DND-41 (cell line): Measurements from ENCODE around the gene MAPK10.

Experiments
- CTCF ChIP-seq: IDR thresholded peaks from 2 replicates; pipeline ENCODE4 v1.5.1; 2012; ENCODE audit warnings: borderline replicate concordance, low read length, moderate library complexity, mild to moderate bottlenecking; ENCODE audit not compliant: poor library complexity, severe bottlenecking; ENCODE audit errors: extremely low read depth
- EZH2 ChIP-seq: IDR thresholded peaks from 3 replicates; pipeline ENCODE4 v1.6.1; 2012; ENCODE audit warnings: borderline replicate concordance, low read depth, mild to moderate bottlenecking, moderate library complexity, low read length, inconsistent platforms; ENCODE audit not compliant: severe bottlenecking

DNA sequence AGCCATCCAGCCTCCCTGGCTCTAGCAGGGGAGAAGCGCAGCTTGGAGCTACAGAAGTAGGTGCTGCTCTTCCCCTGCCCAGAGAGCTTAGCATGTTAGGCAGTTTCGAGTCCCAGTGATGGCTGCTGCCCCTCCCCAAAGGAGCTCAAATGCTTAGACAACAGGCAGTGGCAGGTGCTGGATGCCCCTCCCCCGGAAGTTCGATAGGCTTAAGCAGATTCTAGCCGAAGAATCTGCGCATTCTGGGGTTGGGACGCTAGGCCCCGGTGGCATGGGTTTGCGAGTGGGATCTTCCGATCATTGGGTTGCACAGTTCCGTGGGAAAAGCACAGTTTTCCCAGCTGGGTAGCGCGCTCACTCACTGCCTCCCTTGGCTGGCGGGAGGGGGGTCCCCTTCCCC, 117.2 kb downstream of the MAPK10 start:
- TF ChIP-seq CTCF (no peak), EZH2 (no peak)
